ENCODE results near the gene RABGEF1.

The RABGEF1 gene

GRCh38 chr7:66743920-66744319, 3.4 kb downstream of the RABGEF1 start:
- Histone ChIP-seq H3K9me3 (no peaks in the 10 kb centered on the region), H3K36me3 (peaks cover 0 to 6% (median 0%) of the 10 kb centered on the region in 3 donors), H3K4me1 (peaks cover 0 to 58% (median 19%) of the 10 kb centered on the region in 4 donors), H3K27me3 (no peaks in the 10 kb centered on the region), H3K4me3 (no peak overlapping the region), H3K27ac (no peak overlapping the region)
- intact Hi-C loops (cut with DNase I; ENCODE audit: low total_unique reads): loop anchor here (5.0 kb wide), 1 partner anchor 253 kb away; the partner anchor contains the start of genes SBDS and TYW1
- no peak for DNase-seq
- no peak for TF ChIP-seq CTCF (IDR thresholded peaks at IDR 0.05)

- Histone ChIP-seq H3K4me1 (peaks cover 0 to 59% (median 11%) of the 10 kb centered on the region in 4 donors), H3K9me3 (no peaks in the 10 kb centered on the region), H3K27me3 (no peaks in the 10 kb centered on the region), H3K36me3 (peaks cover 0 to 6% (median 0%) of the 10 kb centered on the region in 3 donors), H3K4me3 (no peak overlapping the region), H3K27ac (no peak overlapping the region)
- intact Hi-C loops (cut with DNase I; ENCODE audit: low total_unique reads): no loop called here
- no peak for DNase-seq
- TF ChIP-seq CTCF (IDR thresholded peaks at IDR 0.05): no peak
Measured at GRCh38 chr7:66747385-66747784, 6.9 kb downstream of the RABGEF1 start.

- Histone ChIP-seq H3K27ac (no peak overlapping the region), H3K4me3 (no peak overlapping the region), H3K9me3 (no peaks in the 10 kb centered on the region), H3K36me3 (peaks cover 0 to 6% (median 0%) of the 10 kb centered on the region in 3 donors), H3K27me3 (no peaks in the 10 kb centered on the region), H3K4me1 (peaks cover 0 to 54% (median 9%) of the 10 kb centered on the region in 4 donors)
- intact Hi-C loops (cut with DNase I; ENCODE audit: low total_unique reads): no loop called here
- DNase-seq: no peak
- TF ChIP-seq CTCF (IDR thresholded peaks at IDR 0.05): no peak
Measured at GRCh38 chr7:66747881-66748511, 7.5 kb downstream of the RABGEF1 start.

GRCh38 chr7:66748791-66749190, 8.3 kb downstream of the RABGEF1 start:
- no peak overlapping the region for H3K4me3 ChIP-seq
- H3K9me3 ChIP-seq: no peaks in the 10 kb centered on the region
- no peak overlapping the region for H3K27ac ChIP-seq
- no peak for TF ChIP-seq CTCF (IDR thresholded peaks at IDR 0.05)
- DNase-seq: no peak
- H3K4me1 ChIP-seq: peaks cover 0 to 46% (median 9%) of the 10 kb centered on the region in 4 donors
- H3K36me3 ChIP-seq: peaks cover 0 to 6% (median 0%) of the 10 kb centered on the region in 3 donors
- intact Hi-C loops (cut with DNase I; ENCODE audit: low total_unique reads): no loop called here
- H3K27me3 ChIP-seq: no peaks in the 10 kb centered on the region

GRCh38 chr7:66751945-66752344, 11.4 kb downstream of the RABGEF1 start:
- Histone ChIP-seq H3K36me3 (no peaks in the 10 kb centered on the region), H3K4me3 (no peak overlapping the region), H3K9me3 (no peaks in the 10 kb centered on the region), H3K27me3 (no peaks in the 10 kb centered on the region), H3K27ac (no peak overlapping the region), H3K4me1 (peaks cover 0 to 45% (median 9%) of the 10 kb centered on the region in 4 donors)
- no peak for DNase-seq
- TF ChIP-seq CTCF (IDR thresholded peaks at IDR 0.05): no peak
- intact Hi-C loops (cut with DNase I; ENCODE audit: low total_unique reads): no loop called here
